Psoas muscle (tissue), 8 donors: ENCODE results near the gene RYR2. TPM values are rescaled to one million over a fixed set of nuclear protein-coding genes. Genes with fewer than 3 reads are reported as not detected.

Experiments
- ATAC-seq, 4 donors: fragments of 200-7000 bp; cut with Tn5 transposase; one replicate each; pipeline ENCODE4 v1.9.1; 2020; ENCODE audit warnings: moderate library complexity in 3 of 4, mild to moderate bottlenecking in 2 of 4
- DNase-seq, 2 donors: peaks; one replicate each; pipeline ENCODE4 v3.0.0-alpha.2; 2020
- H3K27ac ChIP-seq: fragments of 200-600 bp; one replicate; pipeline ENCODE4 v1.8.0; 2022
- H3K27me3 ChIP-seq, 3 donors: fragments of 200-600 bp in 1 of 3; one replicate each; pipeline versions ENCODE4 v1.6.1 to v1.8.0; 2013 to 2022; ENCODE audit warnings: low read length in 2 of 3, mild to moderate bottlenecking in 2 of 3, moderate library complexity in 1 of 3; ENCODE audit not compliant: insufficient read depth in 3 of 3
- H3K36me3 ChIP-seq, 2 donors: fragments of 200-600 bp in 1 of 2; one replicate each; pipeline versions ENCODE4 v1.6.1 to v1.8.0; 2013 to 2022; ENCODE audit warnings: low read depth in 1 of 2, mild to moderate bottlenecking in 1 of 2, moderate library complexity in 1 of 2; ENCODE audit not compliant: insufficient read depth in 1 of 2
- H3K4me1 ChIP-seq: fragments of 200-600 bp; one replicate; pipeline ENCODE4 v1.8.0; 2022
- H3K4me3 ChIP-seq: fragments of 200-600 bp; one replicate; pipeline ENCODE4 v1.8.0; 2022; ENCODE audit warnings: mild to moderate bottlenecking
- H3K9me3 ChIP-seq: fragments of 200-600 bp; one replicate; pipeline ENCODE4 v1.8.0; 2022
- WGBS, 3 donors: extraction: QIAGEN DNeasy Blood & Tissue Kit; methylation state at CpG; one replicate each; pipeline versions ENCODE4 v1.1.6 to v1.1.7; 2013; 5-methylcytosine and 5-hydroxymethylcytosine counted together
- intact Hi-C, 2 donors: fragments of 100-400 bp; cut with DNase I; formaldehyde crosslinking; loops; one replicate each; pipeline versions ENCODE4 v1.11.0 to v1.14.2; 2022
- polyA plus RNA-seq, 3 donors: library from polyadenylated mRNA; stranded (reverse); fragments of 200-250 nt; gene quantifications; one replicate each; pipeline ENCODE4 v1.2.3, GENCODE V29; 2013
- total RNA-seq, 4 donors: library from RNA; stranded (reverse); fragmentation: NEBNext Ultra II Directional in 2 of 4; extraction: Animal tissue kit (Norgen Biotek cat#: 25700) in 2 of 4; gene quantifications; one replicate each; pipeline versions ENCODE4 v1.2.1 to v1.2.4, GENCODE V29; 2021 to 2023
- TF ChIP-seq, protein P1 (sequence below): fragments of 200-600 bp; IDR thresholded peaks from one replicate; pipeline ENCODE4 v1.8.0; 2022; ENCODE audit warnings: antibody characterized with exemption
- donor health status: healthy with polysubstance abuse.
- donor health status: DM: no; HTN: no; CAD: no; lungs with moderate emphysema.
- donor health status: Bipolar disorder and iron deficiency.
- donor health status: healthy.
- donor health status: DM: yes; HTN: yes; CAD: no.
- donor health status: DM: no; HTN: no; CAD: no.
- donor health status: DM: no; HTN: no; CAD: no.
- donor health status: DM: yes; HTN: yes; CAD: no.

Gene RYR2
- total and polyA plus RNA-seq, 7 donors, result 0.06 to 0.48 (median 0.25) TPM

DNA sequence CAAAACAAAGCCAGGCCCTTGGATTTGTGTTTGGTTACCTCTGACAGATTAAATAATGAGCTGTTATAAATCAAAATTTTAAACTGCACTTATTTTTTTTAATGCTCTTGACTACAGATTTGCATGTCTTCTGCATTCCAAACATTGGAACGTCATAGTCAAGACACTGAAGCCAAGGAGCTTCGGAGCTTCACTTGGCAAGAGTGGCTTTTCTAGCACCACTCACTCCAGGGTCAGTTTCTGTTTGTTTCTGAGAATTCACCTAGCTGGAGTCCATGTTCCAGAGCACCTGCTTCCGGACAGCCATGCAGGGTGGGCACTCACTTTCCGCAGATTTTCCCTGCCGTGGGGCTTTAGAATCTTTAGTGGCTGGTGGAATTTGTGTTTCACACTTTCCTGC is 645.8 kb downstream of the RYR2 start:
- Histone ChIP-seq H3K4me1 (no peaks in the 10 kb centered on the region), H3K4me3 (no peak overlapping the region), H3K27me3 (no peaks in the 10 kb centered on the region), H3K27ac (no peak overlapping the region), H3K9me3 (no peaks in the 10 kb centered on the region), H3K36me3 (no peaks in the 10 kb centered on the region)
- intact Hi-C loops, result no loop called here
- 46 to 56% (median 53%) methylated on average over 5 of the region's 5 CpGs for WGBS, 3 donors
- TF ChIP-seq, protein P1, sequence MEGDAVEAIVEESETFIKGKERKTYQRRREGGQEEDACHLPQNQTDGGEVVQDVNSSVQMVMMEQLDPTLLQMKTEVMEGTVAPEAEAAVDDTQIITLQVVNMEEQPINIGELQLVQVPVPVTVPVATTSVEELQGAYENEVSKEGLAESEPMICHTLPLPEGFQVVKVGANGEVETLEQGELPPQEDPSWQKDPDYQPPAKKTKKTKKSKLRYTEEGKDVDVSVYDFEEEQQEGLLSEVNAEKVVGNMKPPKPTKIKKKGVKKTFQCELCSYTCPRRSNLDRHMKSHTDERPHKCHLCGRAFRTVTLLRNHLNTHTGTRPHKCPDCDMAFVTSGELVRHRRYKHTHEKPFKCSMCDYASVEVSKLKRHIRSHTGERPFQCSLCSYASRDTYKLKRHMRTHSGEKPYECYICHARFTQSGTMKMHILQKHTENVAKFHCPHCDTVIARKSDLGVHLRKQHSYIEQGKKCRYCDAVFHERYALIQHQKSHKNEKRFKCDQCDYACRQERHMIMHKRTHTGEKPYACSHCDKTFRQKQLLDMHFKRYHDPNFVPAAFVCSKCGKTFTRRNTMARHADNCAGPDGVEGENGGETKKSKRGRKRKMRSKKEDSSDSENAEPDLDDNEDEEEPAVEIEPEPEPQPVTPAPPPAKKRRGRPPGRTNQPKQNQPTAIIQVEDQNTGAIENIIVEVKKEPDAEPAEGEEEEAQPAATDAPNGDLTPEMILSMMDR, result no peak
- ATAC-seq (no peak), DNase-seq (no peak)

DNA sequence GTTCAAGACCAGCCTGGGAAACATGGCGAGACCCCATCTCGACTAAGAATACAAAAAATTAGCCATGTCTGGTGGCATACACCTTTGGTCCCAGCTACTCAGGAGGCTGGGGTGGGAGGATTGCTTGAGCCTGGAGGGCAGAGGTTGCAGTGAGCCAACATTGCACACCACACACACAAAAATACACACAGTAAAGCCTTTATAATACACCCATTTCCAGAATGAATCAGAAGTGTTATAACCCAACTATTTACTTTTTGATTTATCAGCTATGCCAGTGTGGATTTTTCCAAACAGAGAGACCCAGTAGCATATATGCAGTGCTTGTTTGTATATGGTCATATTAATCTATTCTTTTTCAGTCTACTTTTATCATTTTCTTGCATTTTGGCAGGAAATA is 648.7 kb downstream of the RYR2 start:
- WGBS, 3 donors, result 88 to 92% (median 92%) methylated on average over 2 of the region's 2 CpGs

DNA sequence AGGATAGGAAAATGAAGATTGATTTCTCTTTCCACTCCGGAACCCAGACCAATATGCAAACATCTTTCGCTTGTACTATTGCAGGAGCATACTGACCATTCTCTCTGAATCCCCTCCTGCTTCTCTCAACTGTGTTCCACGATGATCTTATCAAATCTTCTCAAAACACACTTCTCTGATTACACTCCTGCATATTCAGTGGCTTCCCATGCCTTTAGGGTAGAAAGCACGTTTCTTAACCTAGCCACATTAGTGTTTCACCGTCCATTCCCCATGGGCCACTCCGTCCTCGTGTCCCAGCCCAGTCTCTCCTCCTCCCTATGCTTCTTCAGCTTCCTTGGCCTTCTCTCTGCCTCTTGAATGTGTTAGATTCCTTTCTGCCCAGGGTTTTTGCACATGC is 650.3 kb downstream of the RYR2 start:
- no peak for ATAC-seq
- WGBS, 3 donors, result 66 to 69% (median 69%) methylated on average over 7 of the region's 7 CpGs
- H3K9me3 ChIP-seq, result no peaks in the 10 kb centered on the region
- H3K27me3 ChIP-seq, result no peaks in the 10 kb centered on the region
- no peaks in the 10 kb centered on the region for H3K4me1 ChIP-seq
- DNase-seq, result no peak
- TF ChIP-seq, protein P1, result no peak
- H3K27ac ChIP-seq, result no peak overlapping the region
- intact Hi-C loops, result no loop called here
- no peaks in the 10 kb centered on the region for H3K36me3 ChIP-seq
- H3K4me3 ChIP-seq, result no peak overlapping the region

More for the DNA sequence above, 648.7 kb downstream of the RYR2 start:
- H3K4me1 ChIP-seq, result no peaks in the 10 kb centered on the region
- no peaks in the 10 kb centered on the region for H3K27me3 ChIP-seq
- H3K27ac ChIP-seq, result no peak overlapping the region
- DNase-seq (no peak), ATAC-seq (no peak)
- intact Hi-C loops, result no loop called here
- no peaks in the 10 kb centered on the region for H3K9me3 ChIP-seq
- no peak overlapping the region for H3K4me3 ChIP-seq
- TF ChIP-seq, protein P1, result no peak
- no peaks in the 10 kb centered on the region for H3K36me3 ChIP-seq

DNA sequence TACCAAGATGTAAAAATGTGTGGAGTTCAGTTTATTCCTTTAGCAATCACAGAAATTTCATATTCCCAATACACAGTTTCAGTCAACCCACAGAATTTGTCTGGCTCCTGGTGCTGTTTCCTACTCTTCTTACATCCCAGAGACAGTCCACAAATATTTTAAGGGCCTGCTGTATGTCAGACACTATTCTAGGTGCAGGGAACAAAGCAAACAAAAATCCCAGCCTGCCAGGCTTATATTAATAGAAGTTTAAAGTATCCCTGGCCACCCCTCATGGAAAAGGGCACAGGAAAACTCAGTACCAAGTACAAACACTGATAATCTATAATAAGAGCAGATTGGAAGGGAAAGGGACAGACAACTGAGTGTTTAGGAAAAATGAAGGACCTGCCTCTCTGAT is 653.9 kb downstream of the RYR2 start:
- H3K27ac ChIP-seq, result no peak overlapping the region
- H3K9me3 ChIP-seq, result no peaks in the 10 kb centered on the region
- no peaks in the 10 kb centered on the region for H3K36me3 ChIP-seq
- H3K27me3 ChIP-seq, result no peaks in the 10 kb centered on the region
- DNase-seq (no peak), ATAC-seq (no peak)
- H3K4me3 ChIP-seq, result no peak overlapping the region
- TF ChIP-seq, protein P1, result no peak
- H3K4me1 ChIP-seq, result no peaks in the 10 kb centered on the region
- intact Hi-C loops, result no loop called here

DNA sequence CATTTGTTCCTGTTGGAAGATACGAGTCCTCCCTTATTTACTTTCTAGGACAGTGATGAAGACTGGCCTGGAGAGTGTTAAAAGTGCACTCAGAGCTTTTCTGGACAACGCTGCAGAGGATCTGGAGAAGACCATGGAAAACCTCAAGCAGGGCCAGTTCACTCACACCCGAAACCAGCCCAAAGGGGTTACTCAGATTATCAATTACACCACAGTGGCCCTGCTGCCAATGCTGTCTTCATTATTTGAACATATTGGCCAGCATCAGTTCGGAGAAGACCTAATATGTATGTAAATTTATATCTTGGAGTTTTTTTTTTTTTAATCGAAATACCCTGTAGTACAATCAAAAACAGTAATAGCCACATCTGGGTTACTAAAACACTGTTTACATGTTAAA is 658.2 kb downstream of the RYR2 start:
- no peaks in the 10 kb centered on the region for H3K4me1 ChIP-seq

More for the DNA sequence above, 658.2 kb downstream of the RYR2 start:
- intact Hi-C loops, result no loop called here
- H3K27me3 ChIP-seq, result no peaks in the 10 kb centered on the region
- no peak overlapping the region for H3K4me3 ChIP-seq
- no peaks in the 10 kb centered on the region for H3K36me3 ChIP-seq
- no peaks in the 10 kb centered on the region for H3K9me3 ChIP-seq
- H3K27ac ChIP-seq, result no peak overlapping the region
- TF ChIP-seq, protein P1, result no peak
- 62 to 68% (median 67%) methylated on average over 5 of the region's 5 CpGs for WGBS, 3 donors
- no peak for DNase-seq
- ATAC-seq, result no peak
